HEK293 (cell line): ENCODE results near the gene HSPA14.
A peak's percentile ranks its signal among the peaks of the same experiment; 100 is the strongest.

Experiments
- CTCF ChIA-PET: fragments of 350-600 bp; formaldehyde crosslinking; extraction: SDS; loops from one replicate; lab custom pipeline; 2021; ENCODE audit warnings: antibody characterized with exemption; lab: Yijun Ruan, JAX
- POLR2A ChIA-PET: fragments of 300-600 bp; formaldehyde crosslinking; extraction: SDS; loops from one replicate; lab custom pipeline; 2020; ENCODE audit warnings: antibody characterized with exemption, inconsistent platforms; lab: Yijun Ruan, JAX
- H3K27ac ChIP-seq: fragments of 200-500 bp; sonication (Bioruptor generic); 2 replicates; pipeline ENCODE4 v1.5.1; 2014; ENCODE audit warnings: low read depth, low read length, control low read depth, inconsistent platforms; ENCODE audit errors: extremely low read depth
- H3K36me3 ChIP-seq, 2 experiments: fragments of 200-500 bp in 1 of 2; sonication (Bioruptor generic) in 1 of 2; 1 replicate in 1 of 2; 2 replicates in 1 of 2; pipeline ENCODE4 v1.5.1; 2014 to 2017; ENCODE audit warnings: inconsistent platforms in 2 of 2, low read length in 2 of 2; ENCODE audit not compliant: control insufficient read depth in 2 of 2, insufficient read depth in 1 of 2
- H3K4me1 ChIP-seq: fragments of 200-500 bp; sonication (Bioruptor generic); 2 replicates; pipeline ENCODE4 v1.5.1; 2014; ENCODE audit warnings: mild to moderate bottlenecking, low read length, inconsistent platforms; ENCODE audit not compliant: control insufficient read depth, insufficient read depth
- H3K4me3 ChIP-seq: 2 replicates; pipeline ENCODE4 v1.5.1; 2011; ENCODE audit warnings: low read depth, mild to moderate bottlenecking, control low read depth, low read length, moderate library complexity
- H3K9me3 ChIP-seq: fragments of 200-500 bp; sonication (Bioruptor generic); 2 replicates; pipeline ENCODE4 v1.5.1; 2014; ENCODE audit warnings: low read depth, low read length, inconsistent platforms; ENCODE audit not compliant: control insufficient read depth, insufficient read depth
- GFI1B ChIP-seq: fragments of 450-650 bp; formaldehyde crosslinking; IDR thresholded peaks from 2 replicates; pipeline ENCODE4 v1.5.1; 2016; ENCODE audit warnings: missing biosample characterization, missing genetic modification characterization
- KLF9 ChIP-seq: fragments of 450-650 bp; formaldehyde crosslinking; IDR thresholded peaks from 2 replicates; pipeline ENCODE4 v1.5.1; 2016; ENCODE audit warnings: missing biosample characterization, missing genetic modification characterization, low read depth
- SP2 ChIP-seq: fragments of 450-650 bp; formaldehyde crosslinking; IDR thresholded peaks from 2 replicates; pipeline ENCODE4 v1.5.1; 2016; ENCODE audit warnings: missing biosample characterization, missing genetic modification characterization
- SP7 ChIP-seq: fragments of 450-650 bp; formaldehyde crosslinking; IDR thresholded peaks from 2 replicates; pipeline ENCODE4 v1.5.1; 2016; ENCODE audit warnings: missing biosample characterization, missing genetic modification characterization
- TCF7L2 ChIP-seq: IDR thresholded peaks from 2 replicates; pipeline ENCODE4 v1.6.1; 2011; ENCODE audit warnings: low read depth, mild to moderate bottlenecking, inconsistent platforms, low read length, moderate library complexity, borderline replicate concordance
- ZBTB17 ChIP-seq: fragments of 450-650 bp; formaldehyde crosslinking; IDR thresholded peaks from 2 replicates; pipeline ENCODE4 v1.5.1; 2016; ENCODE audit warnings: missing biosample characterization, missing genetic modification characterization
- ZBTB20 ChIP-seq: fragments of 450-650 bp; formaldehyde crosslinking; IDR thresholded peaks from 2 replicates; pipeline ENCODE4 v1.5.1; 2016; ENCODE audit warnings: missing biosample characterization, missing genetic modification characterization
- ZNF121 ChIP-seq: fragments of 450-650 bp; formaldehyde crosslinking; IDR thresholded peaks from 2 replicates; pipeline ENCODE4 v1.5.1; 2016; ENCODE audit warnings: missing biosample characterization, missing genetic modification characterization
- ZNF174 ChIP-seq: fragments of 450-650 bp; formaldehyde crosslinking; IDR thresholded peaks from 2 replicates; pipeline ENCODE4 v1.5.0; 2017; ENCODE audit warnings: missing biosample characterization, mild to moderate bottlenecking, missing genetic modification characterization
- ZNF175 ChIP-seq: fragments of 450-650 bp; formaldehyde crosslinking; IDR thresholded peaks from 2 replicates; pipeline ENCODE4 v1.5.1; 2016; ENCODE audit warnings: missing biosample characterization, missing genetic modification characterization
- ZNF423 ChIP-seq: fragments of 450-650 bp; formaldehyde crosslinking; IDR thresholded peaks from 2 replicates; pipeline ENCODE4 v1.5.1; 2016; ENCODE audit warnings: missing biosample characterization, missing genetic modification characterization
- ZNF600 ChIP-seq: fragments of 450-650 bp; formaldehyde crosslinking; IDR thresholded peaks from 2 replicates; pipeline ENCODE4 v1.5.1; 2016; ENCODE audit warnings: missing biosample characterization, missing genetic modification characterization
- ZNF626 ChIP-seq: fragments of 450-650 bp; sonication (Bioruptor Pico); formaldehyde crosslinking; IDR thresholded peaks from 2 replicates; pipeline ENCODE4 v1.5.1; 2018; ENCODE audit warnings: missing biosample characterization, missing genetic modification characterization, inconsistent platforms
- ZNF830 ChIP-seq: fragments of 450-650 bp; IDR thresholded peaks from 2 replicates; pipeline ENCODE4 v1.5.0; 2018; ENCODE audit warnings: missing biosample characterization, missing genetic modification characterization, low read depth, mild to moderate bottlenecking, moderate library complexity
- TF ChIP-seq, protein P1 (sequence below): fragments of 450-650 bp; formaldehyde crosslinking; IDR thresholded peaks from 2 replicates; pipeline ENCODE4 v1.5.1; 2017; ENCODE audit warnings: missing biosample characterization, mild to moderate bottlenecking, missing genetic modification characterization, moderate library complexity
- TF ChIP-seq, protein P2 (sequence below): fragments of 450-650 bp; formaldehyde crosslinking; IDR thresholded peaks from 2 replicates; pipeline ENCODE4 v1.5.0; 2017; ENCODE audit warnings: missing biosample characterization, missing genetic modification characterization, borderline replicate concordance
- TF ChIP-seq, protein P3 (sequence below): fragments of 450-650 bp; formaldehyde crosslinking; IDR thresholded peaks from 2 replicates; pipeline ENCODE4 v1.5.1; 2016; ENCODE audit warnings: missing biosample characterization, missing genetic modification characterization
- TF ChIP-seq, protein P4 (sequence below): fragments of 450-650 bp; formaldehyde crosslinking; IDR thresholded peaks from 2 replicates; pipeline ENCODE4 v1.5.1; 2016; ENCODE audit warnings: missing biosample characterization, missing genetic modification characterization
- TF ChIP-seq, protein P5 (sequence below): fragments of 450-650 bp; formaldehyde crosslinking; IDR thresholded peaks from 2 replicates; pipeline ENCODE4 v1.5.1; 2016; ENCODE audit warnings: missing biosample characterization, missing genetic modification characterization

Gene HSPA14

DNA sequence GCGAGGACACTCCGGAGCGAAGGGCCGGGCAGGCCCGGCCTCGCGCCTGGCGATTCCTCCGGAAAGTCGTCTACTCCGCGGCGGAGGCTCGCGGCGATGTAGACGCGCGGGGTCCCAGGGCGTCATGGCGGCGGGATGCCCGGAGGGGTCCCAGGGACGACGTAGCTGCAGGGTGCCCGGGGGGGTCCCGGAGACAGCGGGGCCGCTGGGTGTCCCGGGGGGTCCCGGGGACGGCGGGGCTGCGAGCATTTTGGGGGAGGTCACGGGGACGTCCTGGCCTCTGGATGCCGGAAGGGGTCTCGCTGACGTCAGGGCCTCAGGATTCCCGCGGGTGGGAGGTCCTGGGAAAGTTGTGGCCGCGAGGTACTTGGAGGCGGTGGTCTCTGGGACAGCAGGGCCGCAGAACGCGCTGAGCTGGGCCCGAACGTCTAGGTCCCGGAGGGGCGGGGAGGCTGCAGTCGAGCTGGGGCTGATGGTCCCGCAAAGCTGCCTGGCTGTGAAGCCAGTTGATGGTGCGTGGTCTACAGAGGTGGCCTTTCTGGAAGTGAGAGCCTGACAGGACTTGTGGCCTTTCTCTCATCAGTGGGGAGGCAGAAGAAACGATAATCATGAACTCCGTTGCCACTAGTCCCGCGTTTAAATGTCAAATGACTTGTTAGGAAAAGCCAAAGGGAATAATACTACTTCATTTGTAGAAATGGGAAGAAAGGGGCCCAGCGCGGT lies 637 bp downstream of the HSPA14 start (continued):
- no peak for TF ChIP-seq GFI1B (tag by site-specific recombination)

DNA sequence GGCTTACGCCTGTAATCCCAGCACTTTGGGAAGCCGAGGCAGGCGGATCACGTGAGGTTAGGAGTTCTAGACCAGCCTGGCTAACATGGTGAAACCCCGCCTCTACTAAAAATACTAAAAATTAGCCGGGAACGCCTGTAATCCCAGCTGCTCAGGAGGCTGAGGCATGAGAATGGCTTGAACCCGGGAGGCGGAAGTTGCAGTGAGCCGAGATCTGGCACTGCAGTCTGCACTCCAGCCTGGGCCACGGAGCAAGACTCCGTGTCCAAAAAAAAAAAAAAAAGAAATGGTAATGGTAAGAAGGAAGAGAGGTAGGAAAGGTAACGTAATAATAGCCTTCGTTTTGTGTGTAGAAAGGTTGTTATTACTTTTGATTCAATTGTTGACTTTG lies 1.2 kb downstream of the HSPA14 start:
- H3K36me3 ChIP-seq, result peaks cover 28 to 43% of the 10 kb centered on the region in 2 experiments; a peak in 2 of 3 replicates
- POLR2A ChIA-PET, result interaction anchor here (1.7 to 3.9 kb wide), 4 partner anchors 28 to 121 kb away, joined by 5 to 68 read pairs (median 18); partner anchors contain the start of genes DCLRE1C, MEIG1 and SUV39H2
- H3K9me3 ChIP-seq, result no peaks in the 10 kb centered on the region
- peak overlapping the region; percentile 88; the same call in 1 of the 2 replicates for H3K27ac ChIP-seq
- peaks cover 5% of the 10 kb centered on the region; the same call in 1 of the 2 replicates for H3K4me1 ChIP-seq
- H3K4me3 ChIP-seq, result peak overlapping the region; percentile 94
- CTCF ChIA-PET, result interaction anchor here (0.8 to 1.1 kb wide), 2 partner anchors 110 to 302 kb away, joined by 3 to 5 read pairs; no protein-coding TSS in a partner anchor
- TF ChIP-seq SP2 (tag by site-specific recombination) (peak; percentile 40), ZBTB20 (tag by site-specific recombination) (peak; percentile 46; the same call in 1 of the 2 replicates), ZNF600 (tag by site-specific recombination) (peak; percentile 76), ZNF423 (tag by site-specific recombination) (no peak), ZNF626 (tag by site-specific recombination) (no peak), SP7 (peak; percentile 86), ZNF175 (tag by site-specific recombination) (no peak), ZNF174 (tag by site-specific recombination) (no peak), KLF9 (tag by site-specific recombination) (no peak), ZNF121 (tag by site-specific recombination) (peak; percentile 94), ZNF830 (tag by site-specific recombination) (no peak), ZBTB17 (tag by site-specific recombination) (peak; percentile 82)
- TF ChIP-seq, protein P1, sequence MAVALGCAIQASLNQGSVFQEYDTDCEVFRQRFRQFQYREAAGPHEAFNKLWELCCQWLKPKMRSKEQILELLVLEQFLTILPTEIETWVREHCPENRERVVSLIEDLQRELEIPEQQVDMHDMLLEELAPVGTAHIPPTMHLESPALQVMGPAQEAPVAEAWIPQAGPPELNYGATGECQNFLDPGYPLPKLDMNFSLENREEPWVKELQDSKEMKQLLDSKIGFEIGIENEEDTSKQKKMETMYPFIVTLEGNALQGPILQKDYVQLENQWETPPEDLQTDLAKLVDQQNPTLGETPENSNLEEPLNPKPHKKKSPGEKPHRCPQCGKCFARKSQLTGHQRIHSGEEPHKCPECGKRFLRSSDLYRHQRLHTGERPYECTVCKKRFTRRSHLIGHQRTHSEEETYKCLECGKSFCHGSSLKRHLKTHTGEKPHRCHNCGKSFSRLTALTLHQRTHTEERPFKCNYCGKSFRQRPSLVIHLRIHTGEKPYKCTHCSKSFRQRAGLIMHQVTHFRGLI (tag by site-specific recombination), result no peak
- TF ChIP-seq, protein P2, sequence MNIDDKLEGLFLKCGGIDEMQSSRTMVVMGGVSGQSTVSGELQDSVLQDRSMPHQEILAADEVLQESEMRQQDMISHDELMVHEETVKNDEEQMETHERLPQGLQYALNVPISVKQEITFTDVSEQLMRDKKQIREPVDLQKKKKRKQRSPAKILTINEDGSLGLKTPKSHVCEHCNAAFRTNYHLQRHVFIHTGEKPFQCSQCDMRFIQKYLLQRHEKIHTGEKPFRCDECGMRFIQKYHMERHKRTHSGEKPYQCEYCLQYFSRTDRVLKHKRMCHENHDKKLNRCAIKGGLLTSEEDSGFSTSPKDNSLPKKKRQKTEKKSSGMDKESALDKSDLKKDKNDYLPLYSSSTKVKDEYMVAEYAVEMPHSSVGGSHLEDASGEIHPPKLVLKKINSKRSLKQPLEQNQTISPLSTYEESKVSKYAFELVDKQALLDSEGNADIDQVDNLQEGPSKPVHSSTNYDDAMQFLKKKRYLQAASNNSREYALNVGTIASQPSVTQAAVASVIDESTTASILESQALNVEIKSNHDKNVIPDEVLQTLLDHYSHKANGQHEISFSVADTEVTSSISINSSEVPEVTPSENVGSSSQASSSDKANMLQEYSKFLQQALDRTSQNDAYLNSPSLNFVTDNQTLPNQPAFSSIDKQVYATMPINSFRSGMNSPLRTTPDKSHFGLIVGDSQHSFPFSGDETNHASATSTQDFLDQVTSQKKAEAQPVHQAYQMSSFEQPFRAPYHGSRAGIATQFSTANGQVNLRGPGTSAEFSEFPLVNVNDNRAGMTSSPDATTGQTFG (tag by site-specific recombination), result no peak
- TF ChIP-seq, protein P3, sequence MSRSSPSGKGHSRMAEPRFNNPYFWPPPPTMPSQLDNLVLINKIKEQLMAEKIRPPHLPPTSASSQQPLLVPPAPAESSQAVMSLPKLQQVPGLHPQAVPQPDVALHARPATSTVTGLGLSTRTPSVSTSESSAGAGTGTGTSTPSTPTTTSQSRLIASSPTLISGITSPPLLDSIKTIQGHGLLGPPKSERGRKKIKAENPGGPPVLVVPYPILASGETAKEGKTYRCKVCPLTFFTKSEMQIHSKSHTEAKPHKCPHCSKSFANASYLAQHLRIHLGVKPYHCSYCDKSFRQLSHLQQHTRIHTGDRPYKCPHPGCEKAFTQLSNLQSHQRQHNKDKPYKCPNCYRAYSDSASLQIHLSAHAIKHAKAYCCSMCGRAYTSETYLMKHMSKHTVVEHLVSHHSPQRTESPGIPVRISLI (tag by site-specific recombination), result 0 out of 2 replicates have a peak, but pooled peaks have one; percentile 39

DNA sequence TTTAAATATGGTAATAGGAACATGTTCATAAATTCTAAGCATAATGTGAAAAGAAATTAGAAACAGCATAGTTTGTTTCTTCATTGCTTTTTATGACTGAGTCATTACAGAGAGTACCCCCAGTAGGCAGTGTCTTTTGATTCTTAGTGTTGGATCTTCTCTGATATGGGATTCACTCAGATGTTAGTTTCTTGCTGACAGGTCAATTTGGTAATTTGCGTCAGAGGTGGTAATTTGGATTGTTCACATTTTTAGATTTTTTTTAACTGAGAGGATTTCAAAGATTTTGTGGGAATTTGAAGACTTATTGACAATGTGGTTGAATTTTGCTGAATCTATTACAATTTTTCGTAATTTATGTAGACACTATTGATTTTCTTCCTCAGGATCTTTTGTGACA lies 2.1 kb downstream of the HSPA14 start:
- ChIA-PET CTCF (interaction anchor here (1.1 kb wide), 1 partner anchor 303 kb away, joined by 3 read pairs; no protein-coding TSS in a partner anchor), POLR2A (no interaction called here)
- peaks cover 31 to 51% of the 10 kb centered on the region in 2 experiments for H3K36me3 ChIP-seq
- H3K4me1 ChIP-seq, result peaks cover 5% of the 10 kb centered on the region; the same call in 1 of the 2 replicates
- H3K27ac ChIP-seq, result no peak overlapping the region
- H3K9me3 ChIP-seq, result no peaks in the 10 kb centered on the region
- H3K4me3 ChIP-seq, result no peak overlapping the region
- TF ChIP-seq TCF7L2, result no peak
- TF ChIP-seq, protein P4, sequence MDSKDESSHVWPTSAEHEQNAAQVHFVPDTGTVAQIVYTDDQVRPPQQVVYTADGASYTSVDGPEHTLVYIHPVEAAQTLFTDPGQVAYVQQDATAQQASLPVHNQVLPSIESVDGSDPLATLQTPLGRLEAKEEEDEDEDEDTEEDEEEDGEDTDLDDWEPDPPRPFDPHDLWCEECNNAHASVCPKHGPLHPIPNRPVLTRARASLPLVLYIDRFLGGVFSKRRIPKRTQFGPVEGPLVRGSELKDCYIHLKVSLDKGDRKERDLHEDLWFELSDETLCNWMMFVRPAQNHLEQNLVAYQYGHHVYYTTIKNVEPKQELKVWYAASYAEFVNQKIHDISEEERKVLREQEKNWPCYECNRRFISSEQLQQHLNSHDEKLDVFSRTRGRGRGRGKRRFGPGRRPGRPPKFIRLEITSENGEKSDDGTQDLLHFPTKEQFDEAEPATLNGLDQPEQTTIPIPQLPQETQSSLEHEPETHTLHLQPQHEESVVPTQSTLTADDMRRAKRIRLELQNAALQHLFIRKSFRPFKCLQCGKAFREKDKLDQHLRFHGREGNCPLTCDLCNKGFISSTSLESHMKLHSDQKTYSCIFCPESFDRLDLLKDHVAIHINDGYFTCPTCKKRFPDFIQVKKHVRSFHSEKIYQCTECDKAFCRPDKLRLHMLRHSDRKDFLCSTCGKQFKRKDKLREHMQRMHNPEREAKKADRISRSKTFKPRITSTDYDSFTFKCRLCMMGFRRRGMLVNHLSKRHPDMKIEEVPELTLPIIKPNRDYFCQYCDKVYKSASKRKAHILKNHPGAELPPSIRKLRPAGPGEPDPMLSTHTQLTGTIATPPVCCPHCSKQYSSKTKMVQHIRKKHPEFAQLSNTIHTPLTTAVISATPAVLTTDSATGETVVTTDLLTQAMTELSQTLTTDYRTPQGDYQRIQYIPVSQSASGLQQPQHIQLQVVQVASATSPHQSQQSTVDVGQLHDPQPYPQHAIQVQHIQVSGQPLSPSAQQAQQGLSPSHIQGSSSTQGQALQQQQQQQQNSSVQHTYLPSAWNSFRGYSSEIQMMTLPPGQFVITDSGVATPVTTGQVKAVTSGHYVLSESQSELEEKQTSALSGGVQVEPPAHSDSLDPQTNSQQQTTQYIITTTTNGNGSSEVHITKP (tag by site-specific recombination), result no peak
- TF ChIP-seq, protein P5, sequence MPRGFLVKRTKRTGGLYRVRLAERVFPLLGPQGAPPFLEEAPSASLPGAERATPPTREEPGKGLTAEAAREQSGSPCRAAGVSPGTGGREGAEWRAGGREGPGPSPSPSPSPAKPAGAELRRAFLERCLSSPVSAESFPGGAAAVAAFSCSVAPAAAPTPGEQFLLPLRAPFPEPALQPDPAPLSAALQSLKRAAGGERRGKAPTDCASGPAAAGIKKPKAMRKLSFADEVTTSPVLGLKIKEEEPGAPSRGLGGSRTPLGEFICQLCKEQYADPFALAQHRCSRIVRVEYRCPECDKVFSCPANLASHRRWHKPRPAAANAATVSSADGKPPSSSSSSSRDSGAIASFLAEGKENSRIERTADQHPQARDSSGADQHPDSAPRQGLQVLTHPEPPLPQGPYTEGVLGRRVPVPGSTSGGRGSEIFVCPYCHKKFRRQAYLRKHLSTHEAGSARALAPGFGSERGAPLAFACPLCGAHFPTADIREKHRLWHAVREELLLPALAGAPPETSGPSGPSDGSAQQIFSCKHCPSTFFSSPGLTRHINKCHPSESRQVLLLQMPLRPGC, result no peak
